GM18526 (cell line): ENCODE measurements around the gene SIPA1L3.

Experiments used
- POLR2A ChIP-seq: IDR thresholded peaks from 3 replicates; pipeline ENCODE4 v1.6.1; 2011; ENCODE audit not compliant: insufficient read length; ENCODE audit errors: extremely low read depth

Gene SIPA1L3

GRCh38 chr19:38012290-38012689 lies 105.3 kb downstream of the SIPA1L3 start:
- no peak for TF ChIP-seq POLR2A

GRCh38 chr19:38012944-38013343 lies 105.9 kb downstream of the SIPA1L3 start:
- TF ChIP-seq POLR2A: no peak

- no peak for TF ChIP-seq POLR2A
Observed at GRCh38 chr19:38013913-38014580, 107.0 kb downstream of the SIPA1L3 start.

- no peak for TF ChIP-seq POLR2A
Observed at GRCh38 chr19:38015216-38015615, 108.2 kb downstream of the SIPA1L3 start.

- TF ChIP-seq POLR2A: no peak
Observed at GRCh38 chr19:38015761-38016160, 108.8 kb downstream of the SIPA1L3 start.

DNA sequence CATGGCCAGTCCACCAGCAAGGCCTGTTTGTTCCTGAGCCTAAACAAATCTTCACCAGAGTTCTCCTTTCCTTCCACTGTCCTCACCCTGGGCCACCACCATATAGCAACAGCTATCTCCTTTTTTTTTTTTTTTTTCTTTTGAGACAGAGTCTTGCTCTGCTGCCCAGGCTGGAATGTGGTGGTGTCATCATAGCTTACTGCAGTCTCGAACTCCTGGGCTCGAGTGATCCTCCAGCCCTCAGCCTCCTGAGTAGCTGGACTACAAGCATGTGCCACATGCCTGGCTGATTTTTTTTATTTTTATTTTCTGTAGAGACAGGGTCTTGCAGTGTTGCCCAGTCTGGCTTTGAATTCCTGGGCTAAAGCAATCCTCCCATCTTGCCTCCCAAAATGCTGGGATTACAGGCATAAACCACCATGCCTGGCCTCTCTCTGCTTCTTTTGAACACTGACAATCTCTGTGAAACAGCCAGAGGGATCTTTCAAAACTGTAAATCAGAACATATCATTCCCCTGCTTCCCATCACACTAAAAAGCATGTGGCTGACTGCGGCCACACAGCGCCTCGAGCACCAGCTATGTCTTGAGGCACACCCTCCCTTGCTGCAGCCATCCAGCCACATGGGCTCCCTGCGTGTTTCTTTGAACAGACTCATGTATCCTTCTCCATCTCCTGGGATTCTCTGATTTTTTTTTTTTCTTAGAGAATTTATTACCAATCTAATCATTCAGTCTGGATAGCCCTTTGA lies 110.6 kb downstream of the SIPA1L3 start:
- no peak for TF ChIP-seq POLR2A

- TF ChIP-seq POLR2A: no peak
Observed at GRCh38 chr19:38018694-38019395, 111.8 kb downstream of the SIPA1L3 start.

GRCh38 chr19:38019396-38019724 lies 112.4 kb downstream of the SIPA1L3 start:
- no peak for TF ChIP-seq POLR2A

DNA sequence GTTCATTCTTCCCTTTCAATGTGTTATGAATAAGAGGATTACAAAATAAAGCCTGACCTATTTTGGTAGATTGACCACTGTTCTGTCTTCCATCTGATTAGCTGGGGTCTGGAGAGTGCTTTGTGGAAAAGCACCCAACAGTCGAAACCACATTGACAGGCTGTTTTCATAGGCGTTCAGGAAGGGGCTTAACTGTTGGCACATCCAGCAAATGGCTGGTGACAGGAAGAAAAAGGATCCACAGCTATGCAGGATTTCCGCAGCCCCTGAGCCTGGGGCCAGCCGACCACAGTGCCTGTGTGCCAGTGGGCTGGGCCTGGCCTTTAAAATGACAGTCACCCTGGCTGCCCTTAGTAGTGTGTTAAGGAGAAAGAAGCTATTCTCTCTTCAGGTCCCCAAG lies 113.3 kb downstream of the SIPA1L3 start:
- no peak for TF ChIP-seq POLR2A

GRCh38 chr19:38021352-38021751 lies 114.3 kb downstream of the SIPA1L3 start:
- no peak for TF ChIP-seq POLR2A

DNA sequence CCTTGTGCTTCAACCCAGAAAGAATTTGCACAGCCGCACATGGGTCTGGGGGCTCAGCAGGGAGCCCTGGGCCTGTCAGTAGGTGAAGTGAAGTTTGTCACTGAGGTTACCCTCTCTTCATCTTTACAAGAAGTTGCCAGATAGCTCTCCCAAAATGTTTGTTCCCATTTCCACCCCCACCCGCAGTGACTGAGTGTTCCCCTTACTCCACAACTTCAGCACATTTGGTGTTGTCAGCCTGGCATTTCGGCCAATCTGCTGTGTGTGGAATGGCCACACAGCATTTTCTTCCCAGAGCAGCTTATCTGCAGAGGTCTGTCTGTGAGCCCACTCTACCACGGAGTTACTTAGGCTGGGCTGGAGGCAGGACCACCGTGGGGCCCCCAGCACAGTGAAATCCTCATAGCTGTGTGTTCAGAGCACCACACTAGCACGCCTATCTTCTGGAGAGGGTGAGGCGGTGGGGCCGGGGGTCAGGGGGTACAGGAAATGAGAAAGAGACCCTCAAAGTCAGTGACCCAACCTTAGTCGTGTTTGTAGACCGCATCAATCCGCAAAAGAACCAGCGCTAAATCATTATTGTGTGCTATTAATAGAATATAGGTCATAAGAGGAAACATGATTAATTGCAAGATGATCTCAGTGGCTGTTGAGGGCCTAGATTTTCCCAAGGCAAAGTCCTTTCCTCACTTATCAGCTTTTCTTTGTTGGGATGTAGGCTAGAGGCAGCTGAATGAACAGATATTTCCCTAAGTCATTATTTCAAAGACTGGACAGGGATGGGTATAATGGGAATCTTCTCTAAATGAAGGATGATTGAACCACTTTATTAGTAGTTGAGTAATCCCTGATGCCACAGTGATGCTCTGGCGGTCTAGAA lies 116.0 kb downstream of the SIPA1L3 start:
- TF ChIP-seq POLR2A: no peak

DNA sequence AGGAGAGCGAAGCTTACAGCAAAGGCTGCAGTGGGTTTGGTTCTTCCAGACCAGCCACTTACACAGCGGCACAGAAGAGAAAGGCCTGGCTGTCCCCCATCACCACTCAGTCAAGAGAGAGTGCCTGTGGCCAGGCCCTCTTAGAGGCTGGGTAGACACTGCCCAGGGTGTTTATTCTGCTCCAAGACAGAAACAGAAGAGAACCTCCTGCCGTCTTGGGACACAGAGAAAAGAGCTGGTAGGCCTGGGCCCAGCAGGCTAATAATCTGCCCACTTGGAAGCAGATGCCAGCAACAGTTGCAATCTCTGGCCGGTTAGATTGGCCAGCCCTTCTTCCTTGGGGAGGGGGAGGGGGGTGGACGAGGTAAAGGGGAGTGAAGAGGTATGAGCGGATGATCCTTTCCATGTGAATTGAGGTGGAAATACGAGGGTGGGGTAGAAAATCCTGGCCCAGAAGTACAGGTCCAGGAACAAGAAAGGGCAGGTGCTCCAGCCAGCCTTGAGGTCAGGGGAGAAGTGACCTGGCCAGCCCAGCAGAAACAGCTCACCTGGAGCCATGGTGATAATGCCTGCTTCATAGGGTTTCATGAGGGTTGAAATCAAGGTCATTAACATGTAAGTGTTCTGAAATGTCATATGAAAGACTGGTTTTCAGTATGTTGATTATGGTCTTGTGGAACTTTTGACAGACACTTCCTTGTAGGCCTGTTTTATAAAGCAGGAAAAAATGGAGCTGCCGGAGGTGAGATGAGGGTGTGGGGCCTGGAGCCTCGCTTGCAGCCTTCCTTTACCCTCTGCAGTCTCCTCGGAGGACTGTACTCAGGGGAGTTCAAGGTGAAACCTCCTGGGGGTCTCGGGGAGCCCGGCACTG lies 116.9 kb downstream of the SIPA1L3 start:
- no peak for TF ChIP-seq POLR2A

- no peak for TF ChIP-seq POLR2A
Observed at GRCh38 chr19:38024992-38025908, 118.2 kb downstream of the SIPA1L3 start.
